K562 (cell line): Measurements from ENCODE around the gene ACBD6. TPM values are rescaled to one million over a fixed set of nuclear protein-coding genes. Genes with fewer than 3 reads are reported as not detected.

Source experiments
- ATF1 ChIP-seq, 2 experiments: fragments of 450-650 bp in 1 of 2; IDR thresholded peaks; 2 replicates each; pipeline ENCODE4 v1.6.1; 2016; ENCODE audit warnings: missing compliant biosample characterization in 1 of 2, missing genetic modification characterization in 1 of 2
- BCOR ChIP-seq: fragments of 450-650 bp; IDR thresholded peaks from 2 replicates; pipeline ENCODE4 v1.6.1; 2016
- FOXP1 ChIP-seq: sonication (generic); formaldehyde crosslinking; IDR thresholded peaks from 2 replicates; pipeline ENCODE4 v1.8.0; 2022; ENCODE audit warnings: mild to moderate bottlenecking, missing genetic modification reagents
- GATA2 ChIP-seq: sonication (generic); formaldehyde crosslinking; IDR thresholded peaks from 2 replicates; pipeline ENCODE4 v1.4.0; 2020; ENCODE audit warnings: mild to moderate bottlenecking, missing genetic modification reagents
- MGA ChIP-seq: fragments of 450-650 bp; IDR thresholded peaks from 2 replicates; pipeline ENCODE4 v1.6.1; 2016; ENCODE audit warnings: mild to moderate bottlenecking, moderate library complexity
- MNT ChIP-seq, 2 experiments: fragments of 450-650 bp; conservative IDR thresholded peaks; 2 replicates each; pipeline ENCODE4 v1.6.1; 2017; ENCODE audit warnings: mild to moderate bottlenecking in 2 of 2, moderate library complexity in 2 of 2
- NFE2L1 ChIP-seq: fragments of 450-650 bp; IDR thresholded peaks from 2 replicates; pipeline ENCODE4 v1.6.1; 2016; ENCODE audit warnings: missing genetic modification characterization, low read depth, mild to moderate bottlenecking, missing compliant biosample characterization, moderate library complexity, borderline replicate concordance
- NFIC ChIP-seq: fragments of 450-650 bp; IDR thresholded peaks from 2 replicates; pipeline ENCODE4 v1.6.1; 2017; ENCODE audit warnings: mild to moderate bottlenecking, inconsistent platforms
- RAD21 ChIP-seq, 2 experiments: fragments of 250-450 bp in 1 of 2; fragments of 450-650 bp in 1 of 2; sonication (Bioruptor Pico) in 1 of 2; formaldehyde crosslinking in 1 of 2; IDR thresholded peaks in 1 of 2; conservative IDR thresholded peaks in 1 of 2; 2 replicates each; pipeline versions ENCODE4 v1.4.0 to v1.8.0; 2020 to 2022; ENCODE audit warnings: mild to moderate bottlenecking in 2 of 2, moderate library complexity in 1 of 2
- RBM25 ChIP-seq: fragments of 200-400 bp; formaldehyde crosslinking; IDR thresholded peaks from 2 replicates; pipeline ENCODE4 v1.6.1; 2018; ENCODE audit warnings: low read length, low read depth, moderate library complexity; ENCODE audit not compliant: severe bottlenecking
- TAL1 ChIP-seq: fragments of 450-650 bp; IDR thresholded peaks from 2 replicates; pipeline ENCODE4 v1.6.1; 2016; ENCODE audit warnings: mild to moderate bottlenecking
- TARDBP ChIP-seq: fragments of 450-650 bp; IDR thresholded peaks from 2 replicates; pipeline ENCODE4 v1.6.1; 2016
- ZKSCAN3 ChIP-seq: fragments of 250-450 bp; sonication (Bioruptor Pico); IDR thresholded peaks from 2 replicates; pipeline ENCODE4 v1.4.0; 2020
- ZNF217 ChIP-seq: sonication (generic); formaldehyde crosslinking; IDR thresholded peaks from 2 replicates; pipeline ENCODE4 v1.8.0; 2022; ENCODE audit warnings: mild to moderate bottlenecking, missing genetic modification reagents
- ZNF445 ChIP-seq: fragments of 250-450 bp; sonication (Bioruptor Pico); IDR thresholded peaks from 2 replicates; pipeline ENCODE4 v1.4.0; 2020; ENCODE audit warnings: low read depth, mild to moderate bottlenecking, moderate library complexity
- polyA plus RNA-seq, 8 experiments: library from polyadenylated mRNA; depleted of rRNA in 4 of 8; stranded (reverse) in 5 of 8; unstranded in 3 of 8; fragments of >200 nt; fragmentation: Nextera tagmentation in 2 of 8; fragmentation: Illumina TruSeq in 1 of 8; extraction: Ambion mirVana in 2 of 8; extraction: Trizol in 1 of 8; gene quantifications; 2 replicates each; pipeline versions ENCODE4 v1.2.1 to v1.2.3, GENCODE V29; 2011 to 2014; ENCODE audit warnings: inconsistent platforms in 1 of 8, missing spikeins in 1 of 8
- total RNA-seq, 7 experiments: library from RNA; depleted of rRNA in 6 of 7; stranded (reverse); fragments of >200 nt in 6 of 7; fragmentation: Illumina TruSeq in 2 of 7; extraction: Trizol in 2 of 7; gene quantifications; 2 replicates each; pipeline versions ENCODE4 v1.2.1 to v1.2.3, GENCODE V29; 2011 to 2021; ENCODE audit warnings: low replicate concordance in 1 of 7

Gene ACBD6
- total and polyA plus RNA-seq, 9 of the 15 experiments (the other 6 are each of a cell fraction or from before 2014, with no cell fraction given), result 16.9 to 107 (median 77.7) TPM

- TF ChIP-seq ZKSCAN3 (0 out of 2 replicates have a peak, but pooled peaks have one; percentile 20), NFIC (no peak), MGA (no peak), RBM25 (peak; percentile 13), GATA2 (no peak), TARDBP (no peak), ATF1 (CRISPR knock-in tag; IDR thresholded peaks at IDR 0.05) (no peak), ATF1 (tag; IDR thresholded peaks at IDR 0.05) (no peak), ZNF217 (CRISPR knock-in tag) (no peak), TAL1 (no peak), MNT (conservative IDR thresholded peaks at IDR 0.05) (0 out of 4 replicates have a peak, but pooled peaks of 1 of the 2 experiments have one; percentile 20), ZNF445 (0 out of 2 replicates have a peak, but pooled peaks have one; percentile 34), BCOR (no peak), FOXP1 (CRISPR knock-in tag) (no peak), NFE2L1 (tag) (no peak), RAD21 (CRISPR knock-in tag; conservative IDR thresholded peaks at IDR 0.05 in 1 of 2, IDR thresholded peaks at IDR 0.05 in 1 of 2) (peak; percentile 62 to 88)
Measured at GRCh38 chr1:180415985-180416633, 86.3 kb downstream of the ACBD6 start (continued).
